Thoracic aorta (tissue), 2 donors: Measurements from ENCODE around the gene ARL4A. TPM values are rescaled to one million over a fixed set of nuclear protein-coding genes. Genes with fewer than 3 reads are reported as not detected.

Source experiments
- ATAC-seq: fragments of 150-250 bp; one replicate; pipeline ENCODE4 v1.8.0; 2017; ENCODE audit warnings: low read depth; ENCODE audit not compliant: insufficient number of reproducible peaks, low FRiP score
- DNase-seq: peaks from one replicate; pipeline ENCODE4 v3.0.0-alpha.2; 2020; ENCODE audit warnings: low spot score
- H3K27ac ChIP-seq, 2 donors: fragments of 200-600 bp; sonication (generic); 1 replicate in 1 of 2; 2 replicates in 1 of 2; pipeline ENCODE4 v1.5.1; 2016; ENCODE audit warnings: mild to moderate bottlenecking in 2 of 2, moderate library complexity in 2 of 2
- H3K27me3 ChIP-seq: fragments of 200-600 bp; sonication (generic); replicated peaks from 2 replicates; pipeline ENCODE4 v1.6.0; 2016; ENCODE audit warnings: mild to moderate bottlenecking; ENCODE audit not compliant: insufficient read depth
- H3K36me3 ChIP-seq: fragments of 200-600 bp; sonication (generic); one replicate; pipeline ENCODE4 v1.5.1; 2016
- H3K4me1 ChIP-seq, 2 donors: fragments of 200-600 bp; sonication (generic); 1 replicate in 1 of 2; 2 replicates in 1 of 2; pipeline versions ENCODE4 v1.5.1 to v1.6.0; 2016; ENCODE audit warnings: low read depth in 2 of 2, mild to moderate bottlenecking in 1 of 2; ENCODE audit not compliant: control insufficient read depth in 1 of 2
- H3K4me3 ChIP-seq: fragments of 200-600 bp; sonication (generic); 2 replicates; pipeline ENCODE4 v1.5.1; 2016; ENCODE audit warnings: mild to moderate bottlenecking
- H3K9me3 ChIP-seq: fragments of 200-600 bp; sonication (generic); 2 replicates; pipeline ENCODE4 v1.5.1; 2016
- total RNA-seq, 2 donors: library from RNA; depleted of rRNA; stranded (reverse); fragments of >200 nt; gene quantifications; one replicate each; pipeline versions ENCODE4 v1.1.0 to v1.2.3, GENCODE V29; 2016
- TF ChIP-seq, protein P1 (sequence below): fragments of 200-600 bp; sonication (generic); IDR thresholded peaks from one replicate; pipeline ENCODE4 v1.5.1; 2019; ENCODE audit warnings: antibody characterized with exemption

ARL4A gene
- total RNA-seq, 2 donors from 2014 or later = 13.1 to 21.0 TPM

DNA sequence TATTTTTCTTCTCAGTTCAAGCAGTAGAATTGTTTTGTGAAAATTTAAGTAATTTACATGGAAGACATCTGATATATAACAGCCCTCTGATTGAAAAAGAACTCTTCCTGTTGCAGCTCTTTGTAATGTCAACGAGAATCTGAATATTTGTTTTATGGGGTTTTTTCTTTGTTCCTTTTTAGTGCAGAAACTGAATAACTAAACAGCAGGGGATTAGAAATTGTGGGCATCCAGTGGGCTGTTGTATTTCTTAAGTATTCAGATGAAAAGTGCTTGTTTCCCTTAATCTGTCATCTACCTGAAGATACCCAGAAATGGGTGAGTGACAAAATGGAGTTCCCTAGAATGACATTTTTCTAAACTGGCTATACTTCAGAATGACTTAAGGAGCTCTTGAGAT, 7.4 kb downstream of the ARL4A start:
- H3K27ac ChIP-seq = no peak overlapping the region
- no peaks in the 10 kb centered on the region for H3K36me3 ChIP-seq
- H3K4me1 ChIP-seq = peaks cover 0 to 2% of the 10 kb centered on the region in 2 donors
- TF ChIP-seq, protein P1, sequence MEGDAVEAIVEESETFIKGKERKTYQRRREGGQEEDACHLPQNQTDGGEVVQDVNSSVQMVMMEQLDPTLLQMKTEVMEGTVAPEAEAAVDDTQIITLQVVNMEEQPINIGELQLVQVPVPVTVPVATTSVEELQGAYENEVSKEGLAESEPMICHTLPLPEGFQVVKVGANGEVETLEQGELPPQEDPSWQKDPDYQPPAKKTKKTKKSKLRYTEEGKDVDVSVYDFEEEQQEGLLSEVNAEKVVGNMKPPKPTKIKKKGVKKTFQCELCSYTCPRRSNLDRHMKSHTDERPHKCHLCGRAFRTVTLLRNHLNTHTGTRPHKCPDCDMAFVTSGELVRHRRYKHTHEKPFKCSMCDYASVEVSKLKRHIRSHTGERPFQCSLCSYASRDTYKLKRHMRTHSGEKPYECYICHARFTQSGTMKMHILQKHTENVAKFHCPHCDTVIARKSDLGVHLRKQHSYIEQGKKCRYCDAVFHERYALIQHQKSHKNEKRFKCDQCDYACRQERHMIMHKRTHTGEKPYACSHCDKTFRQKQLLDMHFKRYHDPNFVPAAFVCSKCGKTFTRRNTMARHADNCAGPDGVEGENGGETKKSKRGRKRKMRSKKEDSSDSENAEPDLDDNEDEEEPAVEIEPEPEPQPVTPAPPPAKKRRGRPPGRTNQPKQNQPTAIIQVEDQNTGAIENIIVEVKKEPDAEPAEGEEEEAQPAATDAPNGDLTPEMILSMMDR = no peak
- DNase-seq (no peak), ATAC-seq (no peak)
- H3K9me3 ChIP-seq = no peaks in the 10 kb centered on the region
- no peaks in the 10 kb centered on the region for H3K27me3 ChIP-seq
- no peak overlapping the region for H3K4me3 ChIP-seq

DNA sequence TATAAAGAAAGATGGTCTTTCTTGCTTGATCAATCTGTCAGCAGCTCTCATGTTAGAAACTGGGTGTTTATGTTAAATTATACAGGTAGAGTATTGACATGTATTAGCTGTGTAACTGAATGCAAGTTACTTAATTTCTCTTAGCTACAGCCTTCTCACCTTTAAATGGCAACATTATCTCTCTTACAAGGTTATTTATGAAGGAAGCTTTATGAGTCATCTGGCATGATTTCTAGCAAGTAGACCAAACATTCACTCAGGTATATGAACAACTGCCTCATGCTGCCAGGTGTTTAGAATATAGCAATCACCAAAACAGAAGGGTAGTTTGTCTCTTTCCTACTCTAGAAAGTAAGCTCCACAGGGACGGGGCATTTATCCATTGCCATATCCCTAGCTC, 8.5 kb downstream of the ARL4A start:
- DNase-seq (no peak), ATAC-seq (no peak)
- no peaks in the 10 kb centered on the region for H3K9me3 ChIP-seq
- H3K27me3 ChIP-seq = no peaks in the 10 kb centered on the region
- H3K27ac ChIP-seq = no peak overlapping the region
- H3K4me3 ChIP-seq = no peak overlapping the region
- H3K36me3 ChIP-seq = no peaks in the 10 kb centered on the region
- TF ChIP-seq, protein P1 = no peak
- H3K4me1 ChIP-seq = no peaks in the 10 kb centered on the region

DNA sequence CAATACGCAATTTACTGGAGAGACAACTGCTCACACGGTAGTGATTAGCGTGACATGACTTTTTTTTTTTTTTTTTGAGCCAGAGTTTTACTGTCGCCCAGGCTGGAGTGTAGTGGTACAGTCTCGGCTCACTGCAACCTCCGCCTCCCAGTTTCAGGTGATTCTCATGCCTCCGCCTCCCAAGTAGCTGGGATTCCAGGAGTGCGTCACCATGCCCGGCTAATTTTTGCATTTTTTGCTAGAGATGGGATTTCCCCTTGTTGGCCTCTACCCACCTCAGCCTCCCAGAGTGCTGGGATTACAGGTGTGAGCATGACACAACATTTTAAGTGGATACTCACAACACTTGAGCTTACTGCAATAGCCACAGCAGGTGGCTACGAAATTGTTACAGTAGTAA, 11.9 kb downstream of the ARL4A start:
- Histone ChIP-seq H3K27ac (no peak overlapping the region), H3K9me3 (peaks cover 3% of the 10 kb centered on the region), H3K4me3 (no peak overlapping the region), H3K27me3 (no peaks in the 10 kb centered on the region), H3K4me1 (no peaks in the 10 kb centered on the region), H3K36me3 (no peaks in the 10 kb centered on the region)
- ATAC-seq = no peak
- TF ChIP-seq, protein P1 = no peak
- DNase-seq = no peak

DNA sequence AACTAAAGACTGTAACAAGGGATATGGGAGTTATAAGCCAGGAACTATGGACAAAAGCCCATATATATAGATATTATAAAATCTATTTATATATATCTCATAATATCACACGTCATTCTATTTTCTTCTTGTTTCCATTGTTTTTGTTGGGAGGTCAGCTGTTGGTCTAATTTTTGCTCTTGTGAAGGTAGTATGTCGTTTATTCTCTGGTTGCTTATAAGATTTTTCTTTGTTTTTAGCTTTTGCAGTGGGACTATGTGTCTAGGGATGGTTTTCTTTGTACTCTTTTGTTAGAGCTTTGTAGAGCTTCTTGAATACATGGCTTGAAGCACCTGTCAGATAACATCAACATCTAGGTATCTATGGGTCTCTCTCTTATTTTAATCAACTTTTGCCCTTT, 14.0 kb downstream of the ARL4A start:
- Histone ChIP-seq H3K9me3 (peaks cover 3% of the 10 kb centered on the region), H3K27ac (no peak overlapping the region), H3K36me3 (no peaks in the 10 kb centered on the region), H3K4me1 (no peaks in the 10 kb centered on the region), H3K27me3 (no peaks in the 10 kb centered on the region), H3K4me3 (no peak overlapping the region)
- TF ChIP-seq, protein P1 = no peak
- DNase-seq (no peak), ATAC-seq (no peak)

DNA sequence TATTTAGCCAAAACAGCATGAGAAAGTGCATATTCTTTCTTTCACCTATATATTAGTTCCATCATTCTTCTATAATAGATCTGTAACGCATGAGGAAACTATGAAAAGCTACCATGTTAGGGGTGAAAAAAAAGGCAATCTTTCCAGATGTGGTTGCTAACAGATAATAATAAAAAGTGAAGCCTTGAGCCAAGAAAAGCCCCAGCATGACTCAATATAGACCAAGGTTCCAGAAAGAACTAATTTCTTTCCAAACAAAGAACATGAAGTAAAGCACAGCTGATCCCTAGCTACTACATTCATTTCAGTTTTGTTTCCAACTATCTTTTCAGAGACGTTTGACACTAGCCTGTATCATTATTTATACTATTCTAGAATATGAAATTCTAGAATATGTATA, 16.4 kb downstream of the ARL4A start:
- TF ChIP-seq, protein P1 = no peak
- no peak for ATAC-seq

More for the DNA sequence above, 16.4 kb downstream of the ARL4A start:
- Histone ChIP-seq H3K36me3 (no peaks in the 10 kb centered on the region), H3K9me3 (peaks cover 3% of the 10 kb centered on the region), H3K4me1 (no peaks in the 10 kb centered on the region), H3K27me3 (no peaks in the 10 kb centered on the region), H3K27ac (no peak overlapping the region), H3K4me3 (no peak overlapping the region)
- DNase-seq = no peak
